BLaER1 (cell line): ENCODE data around the gene ESR2.
"Not testable (repeated sequence)": the region's sequence is repeated elsewhere in the genome, so short reads cannot be mapped to it uniquely, and the experiment has no call there.

Source experiments
- H3K27ac ChIP-seq: shearing (Covaris generic); formaldehyde crosslinking; 2 replicates; pipeline ENCODE4 v1.8.1; 2022
- H3K27me3 ChIP-seq: shearing (Covaris generic); formaldehyde crosslinking; 2 replicates; pipeline ENCODE4 v1.8.1; 2022
- H3K36me3 ChIP-seq: shearing (Covaris generic); formaldehyde crosslinking; 2 replicates; pipeline ENCODE4 v1.8.1; 2022
- H3K4me1 ChIP-seq: shearing (Covaris generic); formaldehyde crosslinking; 2 replicates; pipeline ENCODE4 v1.8.1; 2022
- H3K4me2 ChIP-seq: shearing (Covaris generic); formaldehyde crosslinking; 2 replicates; pipeline ENCODE4 v1.8.1; 2022
- H3K4me3 ChIP-seq: shearing (Covaris generic); formaldehyde crosslinking; 2 replicates; pipeline ENCODE4 v1.8.1; 2022
- H3K9ac ChIP-seq: shearing (Covaris generic); formaldehyde crosslinking; 2 replicates; pipeline ENCODE4 v1.8.1; 2022
- H3K9me3 ChIP-seq: shearing (Covaris generic); formaldehyde crosslinking; 2 replicates; pipeline ENCODE4 v1.8.1; 2022
- H4K20me1 ChIP-seq: shearing (Covaris generic); formaldehyde crosslinking; 2 replicates; pipeline ENCODE4 v1.8.1; 2022
- Cebpa-rat ChIP-seq: shearing (Covaris generic); IDR thresholded peaks from 2 replicates; pipeline ENCODE4 v1.8.1; 2022

The ESR2 gene

DNA sequence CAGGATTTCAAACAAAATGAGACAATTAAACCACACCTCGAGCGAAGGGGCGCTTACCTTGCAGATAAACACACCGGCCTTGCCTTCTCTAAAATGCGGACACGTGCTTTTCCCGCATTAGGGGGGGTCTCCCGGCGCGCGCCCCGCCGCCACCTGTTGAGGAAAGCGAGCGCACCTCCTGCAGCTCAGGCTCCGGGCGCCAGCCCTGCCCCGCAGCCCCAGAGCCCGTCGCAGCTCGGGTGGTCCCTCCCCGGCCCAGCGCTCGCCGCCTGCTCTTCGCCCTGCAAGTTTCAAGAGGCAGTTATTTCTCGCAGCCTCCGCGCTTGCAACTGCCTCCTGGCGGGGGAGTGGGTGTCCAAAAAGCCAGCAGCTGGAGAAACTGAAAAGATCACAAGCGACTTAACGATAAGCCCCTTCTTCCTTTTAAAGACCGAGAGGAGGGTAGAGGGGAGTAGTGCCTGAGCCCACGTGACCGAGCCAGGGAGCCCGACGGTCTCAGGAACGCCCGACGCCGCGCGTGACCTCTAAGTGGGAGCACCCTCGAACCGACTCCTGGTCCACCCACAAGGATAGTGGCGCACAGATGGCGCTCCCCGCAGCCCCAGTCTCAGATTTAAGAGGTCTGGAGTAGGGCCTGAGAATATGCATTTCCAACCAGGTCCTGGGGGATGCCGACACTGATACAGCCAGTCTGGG, at the start of gene ESR2:
ESR2 (minus strand) TSS at position 396 of the 696 bp plus-strand sequence. CDS start 11,386 bp downstream, outside the sequence.
- Histone ChIP-seq H3K36me3 (no peaks in the 10 kb centered on the region), H3K4me2 (peak within 1 kb of the TSS; percentile 62), H4K20me1 (no peaks in the 10 kb centered on the region), H3K4me1 (peaks cover 9% of the 10 kb centered on the region), H3K9me3 (no peaks in the 10 kb centered on the region), H3K9ac (no peak within 1 kb of the TSS), H3K27me3 (peaks cover 33% of the 10 kb centered on the region), H3K27ac (no peak within 1 kb of the TSS), H3K4me3 (peak within 1 kb of the TSS; percentile 54)
- no peak for TF ChIP-seq Cebpa-rat

DNA sequence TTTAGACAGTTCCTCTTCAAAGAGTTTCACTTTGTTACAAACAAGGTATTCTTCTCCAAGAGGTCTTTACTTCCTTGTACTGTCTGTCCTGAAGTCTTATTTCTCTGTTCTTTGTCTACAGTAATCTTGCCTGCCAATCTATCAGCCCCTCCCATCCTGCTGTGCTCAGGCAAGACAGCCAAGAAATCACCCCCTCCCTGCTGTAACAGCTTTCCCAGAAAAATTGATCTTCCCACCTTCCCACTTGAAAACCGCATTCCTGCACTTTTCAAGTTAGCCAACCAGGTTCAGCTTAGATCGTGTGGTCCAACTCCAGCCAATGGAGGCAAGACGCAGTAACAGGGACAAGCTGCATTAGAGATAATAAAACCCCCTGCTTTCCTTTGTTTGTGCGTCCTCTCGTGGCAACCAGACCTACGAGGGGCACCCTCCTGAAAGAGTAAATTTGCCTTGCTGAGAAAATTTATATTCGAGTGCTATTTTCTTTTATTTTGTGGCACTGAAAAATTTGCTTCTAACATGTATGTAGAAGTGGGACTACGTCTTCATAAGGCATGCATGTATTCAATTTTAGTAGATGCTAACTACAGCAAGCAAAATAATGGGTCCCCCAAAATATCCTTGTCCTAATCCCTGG, 46.5 kb upstream of the ESR2 start:
- no peaks in the 10 kb centered on the region for H3K36me3 ChIP-seq
- H3K4me1 ChIP-seq = peaks cover 22% of the 10 kb centered on the region
- no peak for TF ChIP-seq Cebpa-rat
- H3K4me3 ChIP-seq = no peak overlapping the region
- no peak overlapping the region for H3K9ac ChIP-seq
- no peaks in the 10 kb centered on the region for H3K27me3 ChIP-seq
- H4K20me1 ChIP-seq = no peaks in the 10 kb centered on the region
- H3K9me3 ChIP-seq = peaks cover 16% of the 10 kb centered on the region
- no peak overlapping the region for H3K27ac ChIP-seq
- no peak overlapping the region for H3K4me2 ChIP-seq

DNA sequence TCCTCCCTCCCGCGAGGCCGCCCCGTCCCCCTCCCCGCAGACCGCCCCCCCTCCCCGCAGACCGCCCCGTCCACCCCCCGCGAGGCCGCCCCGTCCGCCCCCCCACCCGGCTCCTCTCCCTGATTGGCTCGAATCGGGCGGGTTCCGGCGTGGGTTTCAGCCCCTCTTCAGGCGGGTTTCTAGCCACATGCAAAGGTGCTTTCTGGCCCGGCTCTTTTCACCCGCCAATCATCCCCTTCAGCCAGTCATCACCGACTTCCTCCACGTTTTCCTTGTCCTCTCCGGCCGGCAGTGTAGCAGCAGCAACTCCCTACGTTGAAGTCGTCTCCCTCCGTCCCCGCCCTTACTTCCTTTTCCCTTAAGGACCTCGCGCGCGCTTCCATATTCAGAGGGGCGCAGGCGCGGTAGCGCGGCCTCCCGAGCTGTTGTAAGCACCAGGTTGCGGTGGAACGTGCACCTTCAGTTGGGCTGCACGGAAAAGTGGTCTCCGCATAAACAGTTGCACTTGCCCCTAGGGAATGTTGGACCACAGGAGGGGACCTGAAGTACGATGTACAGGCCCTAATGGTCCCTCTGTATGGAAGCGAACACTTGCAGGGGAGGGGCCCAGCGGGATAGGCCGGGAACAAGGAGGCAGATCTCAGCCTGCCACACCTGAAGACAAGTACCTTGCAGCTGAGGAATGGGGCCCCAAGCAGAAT, 44.6 kb upstream of the ESR2 start:
- H3K4me2 ChIP-seq = peak overlapping the region; percentile 91
- peak overlapping the region; percentile 88 for H3K4me3 ChIP-seq
- H3K9me3 ChIP-seq = peaks cover 16% of the 10 kb centered on the region
- no peak for TF ChIP-seq Cebpa-rat
- H3K27me3 ChIP-seq = no peaks in the 10 kb centered on the region
- peak overlapping the region; percentile 87 for H3K27ac ChIP-seq
- H3K36me3 ChIP-seq = no peaks in the 10 kb centered on the region
- peaks cover 22% of the 10 kb centered on the region for H3K4me1 ChIP-seq
- H3K9ac ChIP-seq = peak overlapping the region; percentile 90
- H4K20me1 ChIP-seq = no peaks in the 10 kb centered on the region

DNA sequence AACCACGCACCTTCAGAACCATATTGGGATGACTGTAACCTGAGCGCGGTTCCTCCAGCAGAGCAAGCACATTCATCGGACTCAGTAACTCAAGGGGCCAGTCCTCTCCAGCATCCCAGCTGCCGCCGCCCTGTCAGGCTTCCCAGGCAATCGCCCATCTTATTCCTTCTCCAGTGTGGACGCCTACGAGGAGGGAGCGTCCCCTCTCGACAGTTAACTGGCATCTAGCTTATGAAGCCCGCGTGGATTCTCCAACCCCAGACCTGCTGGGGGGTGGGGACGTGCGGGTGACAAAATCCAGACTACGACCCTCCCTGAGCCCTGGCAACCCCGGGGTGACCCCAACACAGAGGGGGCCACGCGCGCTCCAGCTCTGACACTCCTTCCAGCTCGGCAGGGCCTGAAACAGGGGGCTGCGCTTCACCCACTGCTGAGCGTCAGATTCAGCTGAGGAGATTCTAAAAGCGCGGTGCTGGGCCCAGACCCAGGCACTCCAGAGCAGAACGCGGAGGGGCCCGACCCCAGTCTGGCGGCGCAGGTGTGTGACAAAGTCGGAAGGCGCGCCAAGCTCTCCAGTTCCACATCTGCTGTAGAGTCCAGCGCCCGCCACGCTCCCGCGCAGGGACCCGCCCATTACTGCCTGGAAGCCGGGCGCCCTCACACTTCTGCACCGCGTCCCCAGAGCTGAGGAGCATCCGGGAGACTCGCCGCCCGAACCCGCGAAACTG, 43.9 kb upstream of the ESR2 start:
- H4K20me1 ChIP-seq = no peaks in the 10 kb centered on the region
- peak overlapping the region; percentile 88 for H3K4me3 ChIP-seq
- H3K9me3 ChIP-seq = peaks cover 16% of the 10 kb centered on the region
- no peaks in the 10 kb centered on the region for H3K27me3 ChIP-seq
- no peak for TF ChIP-seq Cebpa-rat
- peak overlapping the region; percentile 87 for H3K27ac ChIP-seq
- peaks cover 22% of the 10 kb centered on the region for H3K4me1 ChIP-seq
- H3K4me2 ChIP-seq = peak overlapping the region; percentile 91
- H3K9ac ChIP-seq = peak overlapping the region; percentile 90
- no peaks in the 10 kb centered on the region for H3K36me3 ChIP-seq

DNA sequence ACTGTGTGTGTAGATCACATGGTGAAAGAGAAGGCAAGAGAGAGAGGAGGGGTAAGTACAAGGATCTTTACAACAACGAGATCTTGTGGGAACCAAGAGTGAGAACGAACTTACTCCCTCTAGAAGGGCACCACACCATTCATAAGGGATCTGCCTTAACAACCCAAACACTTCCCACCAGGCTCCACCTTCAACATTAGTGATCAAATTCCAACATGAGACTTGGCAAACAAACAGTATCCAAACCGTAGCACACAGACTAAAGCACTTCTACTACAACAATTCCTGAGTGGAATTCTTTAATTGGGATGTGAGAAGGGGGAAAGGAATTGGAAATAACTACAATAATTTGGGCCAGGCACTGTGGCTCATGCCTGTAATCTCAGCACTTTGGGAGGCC, 35.0 kb upstream of the ESR2 start:
- Histone ChIP-seq H3K9me3 (no peaks in the 10 kb centered on the region), H3K27me3 (no peaks in the 10 kb centered on the region), H3K4me2 (no peak overlapping the region), H3K4me1 (no peaks in the 10 kb centered on the region), H3K4me3 (no peak overlapping the region), H3K36me3 (no peaks in the 10 kb centered on the region), H3K27ac (no peak overlapping the region), H3K9ac (no peak overlapping the region), H4K20me1 (no peaks in the 10 kb centered on the region)
- TF ChIP-seq Cebpa-rat = no peak

DNA sequence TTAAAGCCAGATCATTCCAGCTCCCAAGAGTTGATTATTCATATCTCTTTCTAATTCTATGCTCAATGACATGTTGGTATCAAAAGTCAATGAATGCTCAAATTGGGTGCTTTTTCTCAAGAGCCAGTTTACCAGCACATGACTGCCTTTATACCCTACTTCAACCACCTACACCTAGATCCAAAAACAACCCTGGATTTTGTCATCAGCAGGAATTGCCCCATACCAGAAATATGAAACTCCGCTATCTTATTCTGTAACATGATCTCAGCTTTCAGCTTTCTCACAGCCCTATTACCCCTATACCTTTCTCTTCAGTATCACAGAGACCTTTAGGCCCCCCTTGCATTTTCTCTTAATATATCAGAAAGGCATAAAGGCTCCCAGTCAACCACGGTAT, 32.3 kb upstream of the ESR2 start:
- Histone ChIP-seq H3K27me3 (no peaks in the 10 kb centered on the region), H3K4me2 (no peak overlapping the region), H3K9me3 (no peaks in the 10 kb centered on the region), H4K20me1 (no peaks in the 10 kb centered on the region), H3K9ac (no peak overlapping the region), H3K4me3 (no peak overlapping the region), H3K4me1 (no peaks in the 10 kb centered on the region), H3K27ac (no peak overlapping the region), H3K36me3 (no peaks in the 10 kb centered on the region)
- no peak for TF ChIP-seq Cebpa-rat

DNA sequence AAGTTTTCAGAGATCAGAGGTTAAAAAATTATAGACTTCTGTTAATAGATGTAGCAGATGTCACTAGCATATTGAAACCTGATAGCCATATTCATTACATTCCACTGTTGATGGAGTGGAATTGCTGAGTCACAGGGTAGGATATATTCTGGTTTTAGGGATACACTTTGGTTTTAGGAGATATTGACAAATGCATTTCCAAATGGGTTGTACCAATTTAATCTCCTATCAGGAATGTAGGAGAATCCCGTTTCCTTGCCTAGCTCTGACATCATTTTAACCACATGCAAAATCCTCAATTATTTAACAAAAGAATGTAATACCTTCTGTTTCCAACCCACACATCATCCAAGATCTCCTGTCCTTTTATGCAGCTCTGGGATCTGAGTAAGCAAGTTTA, 30.7 kb upstream of the ESR2 start:
- no peak for TF ChIP-seq Cebpa-rat
- H3K9ac ChIP-seq = no peak overlapping the region
- no peak overlapping the region for H3K27ac ChIP-seq
- H3K9me3 ChIP-seq = no peaks in the 10 kb centered on the region
- H3K27me3 ChIP-seq = no peaks in the 10 kb centered on the region
- no peaks in the 10 kb centered on the region for H3K4me1 ChIP-seq
- no peaks in the 10 kb centered on the region for H3K36me3 ChIP-seq
- H3K4me3 ChIP-seq = no peak overlapping the region
- no peak overlapping the region for H3K4me2 ChIP-seq
- no peaks in the 10 kb centered on the region for H4K20me1 ChIP-seq

DNA sequence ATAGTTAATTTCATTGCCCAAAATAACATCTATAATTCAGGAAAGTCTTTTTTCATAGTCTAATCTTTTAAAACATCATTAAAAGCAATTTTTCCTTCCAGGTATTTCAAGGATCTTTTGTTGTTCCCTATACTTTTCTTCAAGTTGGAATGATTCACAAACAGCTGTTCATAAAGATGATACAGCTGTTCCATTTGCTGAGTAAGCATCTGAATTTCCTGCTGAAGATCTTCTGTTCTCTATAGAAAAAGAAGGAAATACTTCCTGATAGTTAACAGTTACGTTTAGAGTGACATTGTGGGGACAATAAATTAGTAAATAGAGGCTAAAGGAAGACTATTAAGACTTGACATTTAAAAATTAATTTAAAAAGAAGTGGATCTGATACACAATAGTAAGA, 30.3 kb upstream of the ESR2 start:
- Histone ChIP-seq H3K36me3 (no peaks in the 10 kb centered on the region), H3K4me2 (no peak overlapping the region), H4K20me1 (no peaks in the 10 kb centered on the region), H3K4me3 (no peak overlapping the region), H3K9me3 (no peaks in the 10 kb centered on the region), H3K27me3 (no peaks in the 10 kb centered on the region), H3K27ac (no peak overlapping the region), H3K4me1 (no peaks in the 10 kb centered on the region), H3K9ac (no peak overlapping the region)
- no peak for TF ChIP-seq Cebpa-rat

DNA sequence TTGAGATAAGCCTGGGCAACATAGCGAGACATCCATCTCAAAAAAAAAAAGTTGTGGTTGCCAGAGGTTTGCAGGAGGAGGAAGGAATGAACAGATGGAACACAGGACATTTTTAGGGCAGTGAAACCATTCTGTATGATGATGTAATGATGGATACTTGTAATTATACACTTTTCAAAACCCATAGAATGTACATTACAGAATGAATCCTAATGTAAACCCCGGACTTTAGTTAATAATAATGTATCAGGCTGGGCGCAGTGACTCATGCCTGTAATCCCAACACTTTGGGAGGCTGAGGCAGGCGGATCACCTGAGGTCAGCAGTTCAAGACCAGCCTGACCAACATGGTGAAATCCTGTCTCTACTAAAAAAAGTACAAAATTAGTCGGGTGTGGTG, 26.2 kb upstream of the ESR2 start:
- not testable (repeated sequence) for H3K36me3 ChIP-seq

DNA sequence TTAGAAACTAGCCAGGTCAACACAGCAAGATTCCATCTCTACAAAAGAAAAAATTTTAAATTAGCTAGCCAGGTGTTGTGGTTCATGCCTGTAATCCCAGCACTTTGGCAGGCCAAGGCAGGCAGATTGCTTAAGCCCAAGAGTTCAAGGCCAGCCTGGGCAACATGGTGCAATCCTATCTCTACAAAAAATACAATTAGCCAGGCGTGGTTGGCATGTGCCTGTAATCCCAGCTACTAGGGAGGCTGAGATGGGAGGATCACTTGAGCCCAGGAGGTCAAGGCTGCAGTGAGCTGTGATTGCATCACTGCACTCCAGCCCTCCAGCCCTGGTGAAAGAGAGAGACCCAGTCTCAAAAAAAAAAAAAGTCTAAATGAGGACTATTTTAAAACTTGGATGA, 24.5 kb upstream of the ESR2 start:
- H3K9ac ChIP-seq, H3K4me3 ChIP-seq, H3K27me3 ChIP-seq, H4K20me1 ChIP-seq, H3K4me2 ChIP-seq, H3K4me1 ChIP-seq, H3K36me3 ChIP-seq, H3K27ac ChIP-seq: not testable (repeated sequence)
- H3K9me3 ChIP-seq = peaks cover 14% of the 10 kb centered on the region; the same call in 1 of the 2 replicates

More for the DNA sequence above, 26.2 kb upstream of the ESR2 start:
- not testable (repeated sequence) for H4K20me1 ChIP-seq, H3K27ac ChIP-seq, H3K9me3 ChIP-seq, H3K4me2 ChIP-seq, H3K27me3 ChIP-seq, H3K4me1 ChIP-seq, H3K4me3 ChIP-seq, H3K9ac ChIP-seq
